ENCODE results near the gene LDLRAD4.

Gene LDLRAD4

DNA sequence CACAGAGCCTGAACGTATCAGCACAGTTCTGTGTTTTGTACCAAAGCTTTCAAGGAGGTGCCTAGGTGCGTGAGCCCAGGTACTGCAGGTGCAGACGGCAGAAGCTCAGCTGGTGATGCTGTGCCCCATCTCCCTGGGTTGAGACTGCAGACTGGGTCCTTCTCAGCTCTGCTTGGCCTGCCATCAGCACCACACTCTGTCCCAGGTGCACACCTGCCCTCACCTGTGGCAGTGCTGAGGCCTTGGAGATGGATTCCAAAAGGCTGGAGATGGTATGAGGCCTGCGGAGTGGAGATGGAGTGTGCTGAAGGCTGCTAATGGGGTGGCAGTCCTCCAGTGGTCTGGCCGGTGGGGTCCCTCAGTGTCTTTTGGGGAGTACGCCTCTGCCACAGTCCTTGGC lies 9.3 kb downstream of the LDLRAD4 start:
- no peak for DNase-seq (ENCODE audit: low read depth in 2 of 2, low spot score in 1 of 2)

- no peak for DNase-seq (ENCODE audit: low read depth in 2 of 2, low spot score in 1 of 2)
These were observed 10.6 kb downstream of the LDLRAD4 start for GRCh38 chr18:13229001-13229671.

- DNase-seq (ENCODE audit: low read depth in 2 of 2, low spot score in 1 of 2), result no peak
These were observed 12.6 kb downstream of the LDLRAD4 start for GRCh38 chr18:13231151-13231550.

GRCh38 chr18:13232086-13232917 lies 13.7 kb downstream of the LDLRAD4 start:
- DNase-seq (ENCODE audit: low read depth in 2 of 2, low spot score in 1 of 2), result no peak

DNA sequence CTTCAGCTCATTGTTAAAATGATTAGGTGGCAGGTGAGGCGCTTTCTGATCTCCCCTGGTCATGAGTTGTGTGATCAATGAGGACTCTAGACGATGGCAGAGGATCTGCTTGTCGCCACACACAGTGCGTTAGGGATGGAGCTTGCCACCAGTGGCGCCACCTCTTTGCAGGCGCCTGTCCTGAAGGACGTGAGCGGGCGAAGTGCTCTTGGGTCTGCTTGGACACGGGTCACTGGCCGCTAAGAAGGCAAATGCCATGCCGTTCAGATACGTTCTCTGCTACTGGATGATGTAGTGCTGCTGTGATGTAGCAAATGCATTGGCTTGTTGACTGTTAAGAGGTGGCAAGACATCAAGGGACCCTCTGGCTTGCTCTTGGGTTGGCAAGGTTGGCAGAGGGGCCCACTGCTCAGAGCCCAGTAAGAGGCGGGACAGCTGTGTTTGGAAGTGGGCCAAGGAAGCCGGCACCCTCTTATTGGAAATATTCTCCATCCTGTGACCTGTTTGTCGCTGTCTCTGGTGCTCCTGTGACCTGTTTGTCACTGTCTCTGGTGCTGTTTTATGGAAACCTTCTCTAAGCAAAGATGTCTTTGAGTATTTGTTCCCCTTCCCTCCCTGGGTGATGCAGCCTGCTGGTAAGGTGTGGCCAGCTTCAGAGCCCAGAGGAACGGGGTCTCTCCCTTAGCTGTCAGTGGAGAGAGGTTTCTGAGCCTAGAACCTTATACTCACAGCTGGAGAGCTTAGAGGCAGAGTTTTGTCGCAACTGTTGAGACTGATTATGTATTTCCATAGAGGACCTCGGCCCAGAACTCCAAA lies 14.6 kb downstream of the LDLRAD4 start:
- DNase-seq (ENCODE audit: low read depth in 2 of 2, low spot score in 1 of 2), result no peak

DNA sequence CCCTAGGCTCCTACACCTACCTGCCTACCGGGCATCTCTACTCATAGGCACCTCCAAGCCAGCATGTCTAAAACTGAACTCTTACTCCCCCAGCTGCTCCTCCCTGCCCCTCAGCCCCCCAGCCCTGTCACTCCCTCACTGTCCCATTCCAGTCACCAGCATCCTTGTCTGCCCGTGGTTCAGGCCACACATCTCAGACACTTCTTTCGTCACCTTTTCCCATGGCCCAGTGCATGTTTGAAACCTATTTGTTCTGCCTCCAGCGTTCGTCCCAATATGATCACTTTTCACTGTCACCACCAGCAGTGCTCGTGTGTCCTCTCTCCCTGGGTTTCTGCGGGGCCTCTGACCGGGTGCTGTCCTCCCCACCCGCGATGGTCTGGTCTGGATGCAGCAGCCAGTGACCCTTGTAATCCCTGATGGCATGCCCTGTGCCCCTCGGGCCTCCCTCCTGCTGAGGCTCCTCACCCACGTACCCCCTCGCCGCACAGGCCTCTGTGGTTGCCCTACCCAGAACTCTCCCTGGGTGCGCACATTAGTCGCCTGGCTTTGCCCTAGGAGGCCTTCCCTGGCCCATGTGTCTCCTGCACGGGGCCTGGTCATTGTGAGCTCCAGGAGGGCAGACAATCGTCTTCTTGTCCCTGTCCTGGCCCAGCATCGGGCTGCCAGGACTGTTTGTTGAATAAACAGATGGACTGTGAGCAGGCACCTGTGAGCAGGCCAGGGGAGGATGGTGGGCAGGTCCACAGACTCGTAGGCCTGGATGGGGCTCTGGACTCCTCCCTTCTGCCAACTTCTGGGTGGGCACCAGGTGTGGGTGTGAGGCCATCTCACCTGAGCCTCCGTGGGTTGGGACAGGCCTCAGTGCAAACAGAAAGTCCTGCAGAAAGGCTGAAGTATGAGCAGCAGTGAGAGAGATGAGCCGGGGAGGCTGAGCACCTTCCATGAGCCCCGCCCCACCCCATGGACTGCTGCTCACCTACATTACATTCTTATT lies 15.5 kb downstream of the LDLRAD4 start:
- DNase-seq (ENCODE audit: low read depth in 2 of 2, low spot score in 1 of 2), result no peak

DNA sequence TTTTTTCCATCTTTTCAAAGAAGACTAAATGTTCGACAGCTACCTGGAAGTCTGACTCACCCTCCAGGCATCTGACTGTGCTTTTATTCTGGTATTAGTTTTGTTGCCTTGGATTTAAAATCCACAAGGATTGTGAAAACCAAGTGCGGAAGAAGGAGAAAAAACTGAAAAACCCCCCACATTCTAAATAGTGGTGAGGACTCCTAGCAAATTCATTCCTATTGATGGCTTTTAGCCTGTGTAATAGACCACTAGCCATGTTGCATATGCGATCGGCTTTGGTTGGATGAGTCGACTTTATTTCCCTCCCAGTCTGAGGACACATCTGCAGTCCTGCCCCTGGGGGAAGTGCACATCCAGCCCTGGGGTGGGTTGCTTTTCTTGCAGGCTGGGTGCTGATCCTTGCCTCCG lies 16.9 kb downstream of the LDLRAD4 start:
- no peak for DNase-seq (ENCODE audit: low read depth in 2 of 2, low spot score in 1 of 2)

GRCh38 chr18:13235981-13236380 lies 17.4 kb downstream of the LDLRAD4 start:
- no peak for DNase-seq (ENCODE audit: low read depth in 2 of 2, low spot score in 1 of 2)

DNA sequence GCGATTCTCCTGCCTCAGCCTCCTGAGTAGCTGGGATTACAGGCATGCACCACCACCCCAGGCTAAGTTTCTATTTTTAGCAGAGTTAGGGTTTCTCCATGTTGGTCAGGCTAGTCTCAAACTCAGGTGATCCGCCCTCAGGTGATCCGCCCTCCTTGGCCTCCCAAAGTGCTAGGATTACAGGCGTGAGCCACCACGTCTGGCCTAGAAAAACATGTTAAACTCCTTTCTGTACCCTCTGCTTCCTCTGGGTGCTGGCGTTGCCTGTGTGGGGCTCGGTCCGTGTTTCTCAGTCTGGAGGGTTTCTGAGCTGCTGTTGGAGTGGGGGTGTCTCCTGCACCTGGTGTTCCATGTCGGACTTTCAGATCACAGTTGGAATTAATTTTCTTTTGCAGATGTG lies 17.9 kb downstream of the LDLRAD4 start:
- DNase-seq (ENCODE audit: low read depth in 2 of 2, low spot score in 1 of 2), result no peak

- DNase-seq (ENCODE audit: low read depth in 2 of 2, low spot score in 1 of 2), result no peak
These were observed 18.5 kb downstream of the LDLRAD4 start for GRCh38 chr18:13237073-13237472.

DNA sequence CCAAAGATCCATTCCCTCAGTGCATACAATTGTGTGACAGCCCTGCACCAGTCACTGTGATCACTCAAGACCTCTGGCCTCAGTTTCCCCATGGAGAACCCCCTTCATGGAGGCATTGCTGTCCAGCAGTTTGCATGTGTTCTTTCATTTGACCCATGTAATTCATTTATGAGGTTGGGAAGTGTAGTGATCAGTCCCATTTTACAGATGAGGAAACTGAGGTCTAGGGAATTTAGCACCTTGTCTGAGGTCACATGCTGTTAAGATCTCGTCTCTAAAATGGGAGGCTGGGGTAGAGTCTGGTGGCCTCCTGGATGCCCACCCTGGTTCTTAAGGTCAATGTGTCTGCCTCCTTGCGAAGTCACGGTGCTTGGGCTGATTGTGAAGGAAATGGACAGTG lies 19.1 kb downstream of the LDLRAD4 start:
- no peak for DNase-seq (ENCODE audit: low read depth in 2 of 2, low spot score in 1 of 2)

- no peak for DNase-seq (ENCODE audit: low read depth in 2 of 2, low spot score in 1 of 2)
These were observed 20.8 kb downstream of the LDLRAD4 start for GRCh38 chr18:13239171-13239956.

GRCh38 chr18:13240060-13240725 lies 21.6 kb downstream of the LDLRAD4 start:
- DNase-seq (ENCODE audit: low read depth in 2 of 2, low spot score in 1 of 2), result no peak

- DNase-seq (ENCODE audit: low read depth in 2 of 2, low spot score in 1 of 2), result no peak
These were observed 22.7 kb downstream of the LDLRAD4 start for GRCh38 chr18:13241083-13241892.

- DNase-seq (ENCODE audit: low read depth in 2 of 2, low spot score in 1 of 2), result no peak
These were observed 23.3 kb downstream of the LDLRAD4 start for GRCh38 chr18:13241893-13242175.

DNA sequence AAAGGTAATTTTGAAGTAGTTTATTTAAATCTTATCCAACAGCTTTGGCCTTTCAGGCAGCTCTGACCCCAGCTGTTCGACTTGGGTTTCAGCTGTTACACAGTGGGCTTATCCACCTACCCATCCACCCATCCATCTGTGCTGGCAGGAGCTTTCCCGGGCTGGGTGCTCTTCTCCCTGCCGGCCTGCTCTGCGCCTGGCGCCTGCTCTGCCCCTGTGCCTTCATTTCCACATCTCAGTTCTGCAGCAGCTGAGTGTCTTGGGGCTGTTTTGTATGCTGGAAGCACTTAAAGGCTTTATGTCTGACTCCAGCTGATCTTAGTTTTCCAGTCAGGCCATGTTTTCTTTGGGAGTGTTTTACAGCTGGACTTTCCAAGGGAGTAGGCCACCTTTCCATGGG lies 24.2 kb downstream of the LDLRAD4 start:
- no peak for DNase-seq (ENCODE audit: low read depth in 2 of 2, low spot score in 1 of 2)

GRCh38 chr18:13243363-13243762 lies 24.8 kb downstream of the LDLRAD4 start:
- no peak for DNase-seq (ENCODE audit: low read depth in 2 of 2, low spot score in 1 of 2)

- no peak for DNase-seq (ENCODE audit: low read depth in 2 of 2, low spot score in 1 of 2)
These were observed 25.6 kb downstream of the LDLRAD4 start for GRCh38 chr18:13244135-13244534.

Data from stimulated activated CD8-positive, alpha-beta memory T cell treated with anti-CD3 and anti-CD28 coated beads, Interleukin-4, amount 100 ng/mL, for 4 hours (primary cell).